HG03342 (cell line): ENCODE results near the gene WASF3.

Experiments
- ATAC-seq: cut with Tn5 transposase; IDR thresholded peaks from one replicate; pipeline ENCODE4 v1.9.1; 2021; ENCODE audit warnings: mild to moderate bottlenecking, moderate library complexity; ENCODE audit not compliant: unreplicated experiment

The WASF3 gene

GRCh38 chr13:26557393-26558073 is at the start of gene WASF3:
TSS of gene WASF3 (plus strand) at chr13:26557683. CDS start at chr13:26642271, 84,588 bp downstream.
- ATAC-seq, result peak; percentile 91

GRCh38 chr13:26508885-26509284 is 48.6 kb upstream of the WASF3 start:
- ATAC-seq, result no peak

GRCh38 chr13:26509491-26509890 is 48.0 kb upstream of the WASF3 start:
- ATAC-seq, result no peak

GRCh38 chr13:26513931-26514330 is 43.6 kb upstream of the WASF3 start:
- ATAC-seq, result no peak

GRCh38 chr13:26515721-26516120 is 41.8 kb upstream of the WASF3 start:
- no peak for ATAC-seq

- no peak for ATAC-seq
Observed at GRCh38 chr13:26517936-26518335, 39.5 kb upstream of the WASF3 start.

GRCh38 chr13:26518451-26518959 is 39.0 kb upstream of the WASF3 start:
- ATAC-seq, result no peak

- no peak for ATAC-seq
Observed at GRCh38 chr13:26522571-26522970, 34.9 kb upstream of the WASF3 start.

GRCh38 chr13:26523007-26523406 is 34.5 kb upstream of the WASF3 start:
- no peak for ATAC-seq

- no peak for ATAC-seq
Observed at GRCh38 chr13:26525528-26525927, 32.0 kb upstream of the WASF3 start.

- ATAC-seq, result no peak
Observed at GRCh38 chr13:26526702-26527216, 30.7 kb upstream of the WASF3 start.

- no peak for ATAC-seq
Observed at GRCh38 chr13:26528527-26528926, 29.0 kb upstream of the WASF3 start.

- ATAC-seq, result no peak
Observed at GRCh38 chr13:26529441-26529840, 28.0 kb upstream of the WASF3 start.

GRCh38 chr13:26531742-26532141 is 25.7 kb upstream of the WASF3 start:
- ATAC-seq, result no peak

- no peak for ATAC-seq
Observed at GRCh38 chr13:26534036-26534726, 23.3 kb upstream of the WASF3 start.

- no peak for ATAC-seq
Observed at GRCh38 chr13:26538363-26539317, 18.8 kb upstream of the WASF3 start.

- no peak for ATAC-seq
Observed at GRCh38 chr13:26539738-26540292, 17.7 kb upstream of the WASF3 start.

- no peak for ATAC-seq
Observed at GRCh38 chr13:26540334-26540733, 17.1 kb upstream of the WASF3 start.

- ATAC-seq, result no peak
Observed at GRCh38 chr13:26541041-26541440, 16.4 kb upstream of the WASF3 start.

- no peak for ATAC-seq
Observed at GRCh38 chr13:26541678-26542568, 15.6 kb upstream of the WASF3 start.
